T-helper 17 cell (primary cell): ENCODE results near the gene SLC30A1. TPM values are rescaled to one million over a fixed set of nuclear protein-coding genes. Genes with fewer than 3 reads are reported as not detected.

Experiments
- ATAC-seq: fragments of 150-1000 bp; cut with Tn5 transposase; 2 replicates; pipeline ENCODE4 v1.10.0; 2021; ENCODE audit warnings: mild to moderate bottlenecking, moderate library complexity
- DNase-seq, 3 donors: peaks; one replicate each; pipeline versions ENCODE4 v3.0.0 to v3.0.0-alpha.2; 2020 to 2021
- H3K9me3 ChIP-seq: one replicate; pipeline ENCODE4 v1.7.0; 2013; ENCODE audit warnings: low read length, mild to moderate bottlenecking; ENCODE audit not compliant: control insufficient read depth, poor library complexity, severe bottlenecking
- H3K27ac Mint-ChIP-seq: one replicate; pipeline ENCODE4 v1.8.0; 2022; ENCODE audit warnings: mild to moderate bottlenecking, moderate library complexity, mixed read lengths
- H3K27me3 Mint-ChIP-seq: one replicate; pipeline ENCODE4 v1.8.0; 2022; ENCODE audit warnings: mixed read lengths
- H3K36me3 Mint-ChIP-seq: one replicate; pipeline ENCODE4 v1.8.0; 2022; ENCODE audit warnings: low read depth, mixed read lengths
- H3K4me1 Mint-ChIP-seq: one replicate; pipeline ENCODE4 v1.8.0; 2022; ENCODE audit warnings: mild to moderate bottlenecking, mixed read lengths
- H3K4me3 Mint-ChIP-seq: one replicate; pipeline ENCODE4 v1.8.0; 2022; ENCODE audit warnings: mild to moderate bottlenecking, moderate library complexity, mixed read lengths
- total RNA-seq, 4 donors: library from RNA in 2 of 4; stranded (reverse) in 2 of 4; gene quantifications; one replicate each; pipeline ENCODE4 v1.2.3 and lab custom pipeline; 2022 to 2026

The SLC30A1 gene
- total RNA-seq, 2 donors from 2014 or later = 4.8 to 9.5 TPM

GRCh38 chr1:211613951-211614350, 35.0 kb upstream of the SLC30A1 start:
- DNase-seq (no peak), ATAC-seq (no peak)
- Mint-ChIP-seq H3K4me3 (no peak overlapping the region), H3K4me1 (no peaks in the 10 kb centered on the region), H3K36me3 (no peaks in the 10 kb centered on the region), H3K27me3 (no peaks in the 10 kb centered on the region), H3K27ac (no peak overlapping the region)
- no peaks in the 10 kb centered on the region for H3K9me3 ChIP-seq

- H3K4me3 Mint-ChIP-seq = no peak overlapping the region
- no peak overlapping the region for H3K27ac Mint-ChIP-seq
- no peaks in the 10 kb centered on the region for H3K9me3 ChIP-seq
- ATAC-seq = peak; percentile 45
- no peaks in the 10 kb centered on the region for H3K4me1 Mint-ChIP-seq
- no peaks in the 10 kb centered on the region for H3K27me3 Mint-ChIP-seq
- no peaks in the 10 kb centered on the region for H3K36me3 Mint-ChIP-seq
- DNase-seq = no peak
These were observed 34.4 kb upstream of the SLC30A1 start for GRCh38 chr1:211613108-211613947.

GRCh38 chr1:211612786-211613107, 33.8 kb upstream of the SLC30A1 start:
- Mint-ChIP-seq H3K27ac (no peak overlapping the region), H3K4me3 (no peak overlapping the region), H3K27me3 (no peaks in the 10 kb centered on the region), H3K36me3 (no peaks in the 10 kb centered on the region), H3K4me1 (peaks cover 3% of the 10 kb centered on the region)
- H3K9me3 ChIP-seq = no peaks in the 10 kb centered on the region
- no peak for ATAC-seq
- no peak for DNase-seq

GRCh38 chr1:211611818-211612217, 32.9 kb upstream of the SLC30A1 start:
- Mint-ChIP-seq H3K4me3 (no peak overlapping the region), H3K36me3 (peaks cover under 1% of the 10 kb centered on the region), H3K27ac (no peak overlapping the region), H3K4me1 (peaks cover 11% of the 10 kb centered on the region), H3K27me3 (no peaks in the 10 kb centered on the region)
- no peak for DNase-seq
- ATAC-seq = no peak
- no peaks in the 10 kb centered on the region for H3K9me3 ChIP-seq

GRCh38 chr1:211610779-211611556, 32.0 kb upstream of the SLC30A1 start:
- H3K27me3 Mint-ChIP-seq = no peaks in the 10 kb centered on the region
- DNase-seq (no peak), ATAC-seq (no peak)
- no peak overlapping the region for H3K27ac Mint-ChIP-seq
- peak overlapping the region; percentile 19 for H3K4me3 Mint-ChIP-seq
- H3K36me3 Mint-ChIP-seq = peaks cover 4% of the 10 kb centered on the region
- H3K9me3 ChIP-seq = no peaks in the 10 kb centered on the region
- H3K4me1 Mint-ChIP-seq = peaks cover 14% of the 10 kb centered on the region

- peaks cover 4% of the 10 kb centered on the region for H3K27me3 Mint-ChIP-seq
- DNase-seq = no peak
- H3K36me3 Mint-ChIP-seq = peaks cover 4% of the 10 kb centered on the region
- H3K9me3 ChIP-seq = no peaks in the 10 kb centered on the region
- peaks cover 16% of the 10 kb centered on the region for H3K4me1 Mint-ChIP-seq
- ATAC-seq = no peak
- no peak overlapping the region for H3K27ac Mint-ChIP-seq
- H3K4me3 Mint-ChIP-seq = no peak overlapping the region
These were observed 30.4 kb upstream of the SLC30A1 start for GRCh38 chr1:211609120-211610024.

GRCh38 chr1:211607754-211608473, 29.0 kb upstream of the SLC30A1 start:
- H3K9me3 ChIP-seq = no peaks in the 10 kb centered on the region
- H3K27me3 Mint-ChIP-seq = peaks cover 6% of the 10 kb centered on the region
- peaks cover 16% of the 10 kb centered on the region for H3K4me1 Mint-ChIP-seq
- no peak overlapping the region for H3K4me3 Mint-ChIP-seq
- DNase-seq = no peak
- H3K27ac Mint-ChIP-seq = peak overlapping the region; percentile 65
- H3K36me3 Mint-ChIP-seq = peaks cover 4% of the 10 kb centered on the region
- ATAC-seq = no peak

- peak; percentile 77 for ATAC-seq
- Mint-ChIP-seq H3K27ac (peak overlapping the region; percentile 65), H3K27me3 (peaks cover 12% of the 10 kb centered on the region), H3K4me1 (peaks cover 16% of the 10 kb centered on the region), H3K4me3 (peak overlapping the region; percentile 84), H3K36me3 (peaks cover 4% of the 10 kb centered on the region)
- no peak for DNase-seq
- H3K9me3 ChIP-seq = no peaks in the 10 kb centered on the region
These were observed 28.2 kb upstream of the SLC30A1 start for GRCh38 chr1:211606914-211607753.

- Mint-ChIP-seq H3K4me3 (peak overlapping the region; percentile 84), H3K4me1 (peaks cover 16% of the 10 kb centered on the region), H3K27me3 (peaks cover 13% of the 10 kb centered on the region), H3K36me3 (peaks cover 4% of the 10 kb centered on the region), H3K27ac (peak overlapping the region; percentile 65)
- ATAC-seq (peak; percentile 84), DNase-seq (no peak)
- no peaks in the 10 kb centered on the region for H3K9me3 ChIP-seq
These were observed 27.5 kb upstream of the SLC30A1 start for GRCh38 chr1:211606332-211606913.

- H3K9me3 ChIP-seq = no peaks in the 10 kb centered on the region
- Mint-ChIP-seq H3K27ac (peak overlapping the region; percentile 65), H3K27me3 (peaks cover 18% of the 10 kb centered on the region), H3K4me3 (peak overlapping the region; percentile 84), H3K36me3 (peaks cover 4% of the 10 kb centered on the region), H3K4me1 (peaks cover 16% of the 10 kb centered on the region)
- ATAC-seq = no peak
- no peak for DNase-seq
These were observed 26.8 kb upstream of the SLC30A1 start for GRCh38 chr1:211605603-211606331.

GRCh38 chr1:211605034-211605433, 26.1 kb upstream of the SLC30A1 start:
- Mint-ChIP-seq H3K27me3 (peaks cover 18% of the 10 kb centered on the region), H3K27ac (no peak overlapping the region), H3K4me1 (peaks cover 16% of the 10 kb centered on the region), H3K36me3 (peaks cover 4% of the 10 kb centered on the region), H3K4me3 (no peak overlapping the region)
- ATAC-seq (no peak), DNase-seq (no peak)
- H3K9me3 ChIP-seq = no peaks in the 10 kb centered on the region
